Upper lobe of right lung (tissue), 1 donor: ENCODE data around the gene MAP1LC3B. TPM values are rescaled to one million over a fixed set of nuclear protein-coding genes. Genes with fewer than 3 reads are reported as not detected.
A peak's percentile ranks its signal among the peaks of the same experiment; 100 is the strongest.
"Not testable (repeated sequence)": the region's sequence is repeated elsewhere in the genome, so short reads cannot be mapped to it uniquely, and the experiment has no call there.

Experiments
- ATAC-seq: fragments of 200-7000 bp; cut with Tn5 transposase; one replicate; pipeline ENCODE4 v1.9.1; 2020; ENCODE audit warnings: mild to moderate bottlenecking, moderate library complexity
- DNase-seq: peaks from one replicate; pipeline ENCODE4 v3.0.0-alpha.2; 2020
- H3K27ac ChIP-seq: fragments of 200-600 bp; one replicate; pipeline ENCODE4 v1.8.0; 2022
- H3K27me3 ChIP-seq: fragments of 200-600 bp; one replicate; pipeline ENCODE4 v1.8.0; 2022; ENCODE audit warnings: mild to moderate bottlenecking
- H3K36me3 ChIP-seq: fragments of 200-600 bp; one replicate; pipeline ENCODE4 v1.8.0; 2022
- H3K4me1 ChIP-seq: fragments of 200-600 bp; one replicate; pipeline ENCODE4 v1.8.0; 2022
- H3K4me3 ChIP-seq: fragments of 200-600 bp; one replicate; pipeline ENCODE4 v1.8.0; 2022; ENCODE audit warnings: mild to moderate bottlenecking
- H3K9me3 ChIP-seq: fragments of 200-600 bp; one replicate; pipeline ENCODE4 v1.8.0; 2022
- CTCF ChIP-seq: fragments of 200-600 bp; IDR thresholded peaks from one replicate; pipeline ENCODE4 v1.8.0; 2022; ENCODE audit warnings: antibody characterized with exemption
- intact Hi-C: fragments of 100-400 bp; cut with DNase I; formaldehyde crosslinking; loops from one replicate; pipeline ENCODE4 v1.11.0; 2022
- total RNA-seq: library from RNA; stranded (reverse); fragmentation: NEBNext Ultra II Directional; extraction: Animal tissue kit (Norgen Biotek cat#: 25700); gene quantifications from one replicate; pipeline ENCODE4 v1.2.1, GENCODE V29; 2021
- donor health status: DM: no; HTN: yes; CAD: no; lungs with severe emphysema.

Gene MAP1LC3B
- total RNA-seq, 1 donor from 2014 or later: 70.4 TPM

- peak overlapping the region; percentile 82 for H3K4me3 ChIP-seq
- peaks cover 4% of the 10 kb centered on the region for H3K36me3 ChIP-seq
- peaks cover 31% of the 10 kb centered on the region for H3K4me1 ChIP-seq
- no peak for ATAC-seq
- intact Hi-C loops: loop anchor here (10.0 kb wide), 1 partner anchor 57 kb away; no protein-coding TSS in a partner anchor
- no peaks in the 10 kb centered on the region for H3K9me3 ChIP-seq
- no peaks in the 10 kb centered on the region for H3K27me3 ChIP-seq
- DNase-seq: no peak
- TF ChIP-seq CTCF: no peak
- peak overlapping the region; percentile 89 for H3K27ac ChIP-seq
These were observed 9.9 kb upstream of the MAP1LC3B start for GRCh38 chr16:87382023-87382785.

GRCh38 chr16:87383505-87384161 is 8.5 kb upstream of the MAP1LC3B start, which contains the start of gene FBXO31:
FBXO31 (minus strand) TSS chr16:87383776; CDS start chr16:87383744, 32 bp downstream.
- Histone ChIP-seq H3K9me3 (no peaks in the 10 kb centered on the region), H3K27ac (peak within 1 kb of the TSS; percentile 89), H3K27me3 (no peaks in the 10 kb centered on the region), H3K36me3 (no peaks in the 10 kb centered on the region), H3K4me3 (peak within 1 kb of the TSS; percentile 82), H3K4me1 (peaks cover 42% of the 10 kb centered on the region)
- DNase-seq (peak; percentile 94), ATAC-seq (peak; percentile 94)
- no peak for TF ChIP-seq CTCF
- intact Hi-C loops: loop anchor here (10.0 kb wide), 1 partner anchor 59 kb away; no protein-coding TSS in a partner anchor

GRCh38 chr16:87384162-87384874 is 7.8 kb upstream of the MAP1LC3B start:
- Histone ChIP-seq H3K36me3 (no peaks in the 10 kb centered on the region), H3K4me1 (peaks cover 46% of the 10 kb centered on the region), H3K9me3 (no peaks in the 10 kb centered on the region), H3K4me3 (peak overlapping the region; percentile 82), H3K27me3 (no peaks in the 10 kb centered on the region), H3K27ac (peak overlapping the region; percentile 89)
- intact Hi-C loops: loop anchor here (10.0 kb wide), 1 partner anchor 60 kb away; no protein-coding TSS in a partner anchor
- TF ChIP-seq CTCF: no peak
- ATAC-seq: peak; percentile 26
- peak; percentile 82 for DNase-seq

GRCh38 chr16:87384875-87385167 is 7.3 kb upstream of the MAP1LC3B start:
- not testable (repeated sequence) for ATAC-seq, H3K9me3 ChIP-seq, H3K36me3 ChIP-seq, DNase-seq, H3K27me3 ChIP-seq
- H3K4me1 ChIP-seq: peaks cover 46% of the 10 kb centered on the region
- peak overlapping the region; percentile 82 for H3K4me3 ChIP-seq
- intact Hi-C loops: loop anchor here (10.0 kb wide), 1 partner anchor 60 kb away; no protein-coding TSS in a partner anchor
- peak overlapping the region; percentile 89 for H3K27ac ChIP-seq

GRCh38 chr16:87387942-87388817 is 4.0 kb upstream of the MAP1LC3B start:
- H3K9me3 ChIP-seq: no peaks in the 10 kb centered on the region
- DNase-seq: peak; percentile 91
- intact Hi-C loops: loop anchor here (10.0 kb wide), 1 partner anchor 63 kb away; no protein-coding TSS in a partner anchor
- H3K4me3 ChIP-seq: peak overlapping the region; percentile 34
- H3K27ac ChIP-seq: peak overlapping the region; percentile 87
- ATAC-seq: peak; percentile 72
- H3K27me3 ChIP-seq: no peaks in the 10 kb centered on the region
- H3K4me1 ChIP-seq: peaks cover 22% of the 10 kb centered on the region
- TF ChIP-seq CTCF: no peak
- no peaks in the 10 kb centered on the region for H3K36me3 ChIP-seq
